GM19023 (cell line): ENCODE data around the gene ALK.

ENCODE experiments used
- ATAC-seq: cut with Tn5 transposase; IDR thresholded peaks from one replicate; pipeline ENCODE4 v1.9.1; 2021; ENCODE audit warnings: mild to moderate bottlenecking, moderate library complexity; ENCODE audit not compliant: unreplicated experiment

The ALK gene

DNA sequence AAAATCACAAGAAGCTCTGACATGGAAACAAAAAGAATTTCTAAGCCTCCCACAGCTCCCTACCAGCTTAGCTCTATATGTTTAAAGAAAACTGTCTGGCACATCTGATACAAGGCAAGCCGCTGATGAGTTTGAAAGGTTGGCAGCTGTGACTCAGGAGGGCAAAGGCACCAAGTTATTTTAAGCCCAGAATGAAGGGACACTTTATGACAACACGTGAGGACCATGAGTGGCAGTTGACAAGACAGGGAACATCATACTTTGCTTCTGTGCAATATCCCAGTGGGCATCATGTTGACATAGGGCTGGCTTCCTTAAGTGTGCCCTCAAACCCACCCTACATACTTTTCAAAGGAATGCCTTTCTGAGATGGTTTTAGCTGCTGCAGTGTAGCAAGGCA, 533.3 kb downstream of the ALK start:
- ATAC-seq: no peak

DNA sequence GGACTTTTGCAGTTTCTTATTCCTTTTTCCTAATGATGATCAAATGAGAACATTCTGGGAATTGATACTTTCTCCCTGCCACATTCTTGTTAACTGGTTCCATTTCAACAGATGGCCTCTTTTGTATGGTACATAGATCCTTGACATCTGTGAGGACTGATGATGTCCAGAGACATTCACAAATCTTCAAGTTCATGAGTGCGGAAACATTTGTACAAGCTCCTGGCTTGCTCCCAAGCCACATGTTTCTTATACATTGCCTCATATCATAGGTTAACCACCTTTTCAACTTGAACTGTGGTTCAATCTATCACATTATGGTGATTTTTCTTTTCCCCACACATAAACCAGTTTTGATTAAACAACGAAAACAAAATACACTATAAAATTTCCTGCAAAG, 538.9 kb downstream of the ALK start:
- ATAC-seq: no peak

DNA sequence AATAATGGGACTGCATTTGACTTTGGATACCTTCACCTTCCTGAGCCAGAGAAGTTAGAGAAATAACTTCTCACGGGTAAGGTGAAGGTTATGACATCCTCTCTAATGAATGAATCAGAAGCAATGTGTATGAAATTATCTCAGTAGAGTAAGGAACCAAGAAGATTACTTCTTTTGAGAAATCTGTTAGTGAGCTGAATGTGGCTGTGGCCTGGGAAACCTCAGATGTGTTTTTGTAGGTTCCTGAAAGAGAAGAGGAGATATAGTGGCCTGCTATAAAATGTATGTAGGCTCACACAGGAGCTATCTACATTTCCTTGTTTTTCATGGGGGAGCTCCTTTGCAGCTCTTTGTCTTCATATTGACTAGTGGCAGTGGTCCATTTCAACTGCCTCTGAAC, 543.6 kb downstream of the ALK start:
- ATAC-seq: no peak

DNA sequence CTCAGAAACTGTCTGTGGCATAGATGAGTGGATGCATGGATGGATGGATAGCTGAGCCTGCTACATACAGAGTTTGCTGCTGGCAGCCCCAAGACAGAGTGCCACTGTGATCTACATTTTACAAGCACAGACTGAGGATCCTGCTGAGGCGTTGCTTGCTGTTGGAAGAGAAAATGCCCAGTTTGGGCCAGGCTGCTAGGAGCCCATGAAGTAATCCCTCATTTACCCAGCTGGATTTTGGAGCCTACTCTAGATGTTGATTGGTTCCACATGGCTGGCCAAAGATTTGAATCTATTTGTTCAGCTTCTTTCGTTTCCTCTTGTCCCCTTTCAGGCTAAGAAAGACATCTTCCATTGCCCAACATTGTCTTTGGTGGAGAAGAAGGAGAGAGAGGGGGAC, 544.8 kb downstream of the ALK start:
- no peak for ATAC-seq

GRCh38 chr2:29375843-29376242, 545.5 kb downstream of the ALK start:
- ATAC-seq: no peak

DNA sequence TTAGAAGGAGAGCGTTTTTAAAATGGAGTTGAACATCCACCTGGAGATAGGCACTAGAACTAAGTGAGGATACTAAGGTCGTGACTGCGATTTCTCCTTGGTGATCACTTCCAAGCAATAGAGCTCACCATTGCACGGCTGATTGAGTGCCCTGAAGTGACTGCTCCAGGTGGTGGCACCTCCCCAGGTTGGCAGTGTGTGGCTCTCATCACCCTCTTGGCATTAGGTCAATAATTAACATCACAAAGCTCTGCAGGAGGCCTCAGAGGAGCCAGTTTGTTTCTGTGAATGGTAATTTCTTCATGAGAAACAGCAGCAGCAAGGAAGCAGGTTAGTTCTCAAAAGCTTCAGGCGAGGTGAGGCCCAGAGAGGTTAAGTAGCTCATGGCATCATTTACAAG, 546.6 kb downstream of the ALK start:
- no peak for ATAC-seq

- no peak for ATAC-seq
Measured at GRCh38 chr2:29373870-29374269, 547.5 kb downstream of the ALK start.

DNA sequence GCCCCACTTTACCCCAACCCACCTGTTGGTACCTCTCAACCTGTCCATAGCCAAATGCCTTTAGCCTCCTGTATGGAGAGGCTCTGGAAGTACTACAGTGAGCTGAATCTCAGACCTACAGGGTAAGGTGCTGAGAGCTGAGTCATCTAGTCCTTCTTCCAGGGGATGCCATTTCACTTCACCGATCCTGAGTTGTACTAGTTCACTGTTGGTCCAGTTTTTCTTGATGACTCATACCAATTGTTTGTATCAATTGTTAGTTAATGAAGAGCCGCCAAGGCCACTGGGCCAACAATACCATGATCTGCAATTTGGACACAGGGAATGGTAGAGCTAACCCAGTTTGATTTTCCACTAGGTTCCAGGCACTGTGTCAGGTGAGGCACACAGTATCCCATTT, 549.2 kb downstream of the ALK start:
- no peak for ATAC-seq

DNA sequence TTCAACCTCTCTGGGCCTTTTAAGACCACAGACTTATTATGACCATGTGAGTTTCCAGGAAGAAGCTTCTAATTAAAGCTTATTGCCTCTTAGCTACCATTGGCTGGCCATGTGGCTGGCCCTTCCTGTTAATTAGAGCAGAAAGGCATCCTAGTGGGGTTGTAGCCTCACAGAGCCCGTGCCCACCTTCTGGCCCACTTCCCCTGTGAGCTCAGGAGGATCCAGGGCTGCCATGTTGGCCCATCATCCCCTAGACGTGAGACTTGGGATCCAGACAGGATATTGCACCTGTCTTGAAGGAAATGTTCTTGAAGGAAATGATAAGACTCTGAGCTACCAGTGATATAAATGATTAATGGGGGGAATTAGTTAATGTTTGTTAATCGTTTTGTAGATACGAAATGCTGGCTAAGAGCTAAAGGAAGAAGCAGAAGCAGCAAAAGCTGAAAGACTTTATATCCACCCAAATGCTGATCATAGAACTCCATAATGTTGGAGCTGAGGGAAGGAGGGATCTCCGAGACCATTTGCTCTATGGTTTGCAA, 550.7 kb downstream of the ALK start:
- ATAC-seq: no peak

DNA sequence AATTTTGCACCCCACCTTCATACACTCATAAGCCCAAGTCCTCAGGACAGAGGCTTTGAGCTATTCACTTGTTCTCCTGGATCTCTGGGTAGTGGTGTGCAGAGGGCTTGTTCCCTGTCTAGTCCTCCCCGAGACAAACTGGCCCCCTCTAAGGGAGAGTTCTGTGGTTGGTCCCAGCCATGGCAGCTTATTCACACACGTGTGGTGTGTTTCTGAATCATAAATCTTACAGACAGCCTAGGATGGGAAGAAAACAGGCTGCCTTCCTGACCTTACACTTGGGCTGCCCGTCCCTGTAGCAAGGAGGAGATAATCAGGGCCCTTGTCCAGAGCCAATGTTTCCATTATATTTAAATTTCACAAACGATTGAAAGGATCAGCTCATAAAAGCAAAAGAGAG, 551.2 kb downstream of the ALK start:
- no peak for ATAC-seq

- ATAC-seq: no peak
Measured at GRCh38 chr2:29368659-29369040, 552.7 kb downstream of the ALK start.

DNA sequence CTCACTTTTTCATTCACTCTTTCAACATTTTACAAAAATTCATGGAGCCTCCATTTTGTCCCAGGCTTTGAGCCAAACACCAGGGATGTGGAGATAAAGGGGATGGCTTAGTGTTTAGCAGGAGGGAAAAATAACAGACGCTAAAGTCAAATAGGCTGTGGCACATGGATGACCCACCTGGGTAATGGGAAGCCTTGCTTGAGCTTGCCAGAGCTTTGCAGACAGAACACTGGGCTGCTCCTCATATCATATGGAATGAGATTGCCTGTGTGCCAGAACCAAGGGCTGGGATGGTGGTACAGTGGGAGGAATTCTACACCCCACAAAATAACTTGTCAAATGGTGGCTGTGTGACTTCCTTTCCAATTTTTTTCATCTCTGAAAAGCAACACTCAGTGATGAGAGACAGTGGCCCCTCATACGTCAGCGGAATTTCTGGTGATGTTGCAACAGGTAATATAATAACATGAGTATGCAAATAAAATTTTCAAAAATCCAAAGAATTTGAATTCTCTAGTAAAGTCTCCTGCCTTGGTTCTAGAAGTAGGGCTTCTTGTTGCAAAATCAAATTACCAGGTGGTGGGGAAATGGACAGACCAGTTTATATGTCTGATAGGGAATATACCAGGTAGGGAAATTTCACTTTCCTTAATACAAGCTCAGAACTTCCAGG, 553.3 kb downstream of the ALK start:
- no peak for ATAC-seq

GRCh38 chr2:29363111-29363510, 558.3 kb downstream of the ALK start:
- no peak for ATAC-seq

DNA sequence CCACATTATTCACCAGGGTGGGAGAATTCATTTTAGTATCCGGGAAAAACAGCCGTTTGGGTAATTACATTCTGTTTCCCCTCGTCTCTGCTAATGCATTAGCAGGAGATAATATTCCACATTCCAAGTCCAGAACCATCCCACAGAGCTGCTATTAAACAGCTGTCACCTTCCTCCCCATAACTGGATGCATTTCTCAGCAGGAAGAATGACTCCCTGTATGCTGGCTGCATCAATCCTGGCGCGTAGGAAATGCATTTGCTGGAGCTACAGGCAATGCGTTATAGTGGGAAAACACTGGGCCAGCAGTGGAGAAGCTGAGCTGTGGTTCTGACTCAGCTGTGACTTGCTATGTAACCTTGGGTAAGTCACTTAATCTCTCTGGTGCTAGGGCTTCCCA, 560.2 kb downstream of the ALK start:
- no peak for ATAC-seq

- ATAC-seq: no peak
Measured at GRCh38 chr2:29360016-29360784, 561.2 kb downstream of the ALK start.

DNA sequence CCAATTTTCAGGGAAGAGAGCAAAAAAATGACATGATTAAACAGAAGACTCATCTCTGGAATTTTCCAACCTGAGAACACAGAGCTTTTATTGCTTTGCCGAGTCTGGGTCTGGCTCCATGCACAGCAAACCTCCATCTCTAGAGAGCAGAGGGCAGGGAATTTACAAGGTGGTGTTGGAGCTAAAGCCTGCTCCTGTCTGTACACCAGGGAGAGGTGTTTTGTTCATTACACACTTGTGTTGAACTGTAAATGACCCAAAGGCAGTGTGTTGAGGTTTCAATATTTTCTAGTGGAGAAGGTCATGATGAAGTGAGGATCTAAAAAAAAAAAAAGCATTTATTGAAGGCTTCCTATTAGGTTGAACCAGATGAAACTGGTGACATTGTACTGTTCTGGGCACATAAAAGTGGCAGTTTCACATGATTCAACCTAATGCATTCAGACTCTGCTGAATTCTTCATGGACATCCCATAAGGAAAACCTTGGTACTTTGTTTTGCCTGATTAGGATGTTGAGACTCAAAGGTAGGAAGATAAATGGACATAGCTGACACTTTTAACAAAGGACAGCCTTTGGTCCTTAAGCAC, 567.9 kb downstream of the ALK start:
- no peak for ATAC-seq

GRCh38 chr2:29351916-29352591, 569.3 kb downstream of the ALK start:
- ATAC-seq: no peak

GRCh38 chr2:29351248-29351647, 570.1 kb downstream of the ALK start:
- no peak for ATAC-seq

- no peak for ATAC-seq
Measured at GRCh38 chr2:29349316-29350030, 571.9 kb downstream of the ALK start.

DNA sequence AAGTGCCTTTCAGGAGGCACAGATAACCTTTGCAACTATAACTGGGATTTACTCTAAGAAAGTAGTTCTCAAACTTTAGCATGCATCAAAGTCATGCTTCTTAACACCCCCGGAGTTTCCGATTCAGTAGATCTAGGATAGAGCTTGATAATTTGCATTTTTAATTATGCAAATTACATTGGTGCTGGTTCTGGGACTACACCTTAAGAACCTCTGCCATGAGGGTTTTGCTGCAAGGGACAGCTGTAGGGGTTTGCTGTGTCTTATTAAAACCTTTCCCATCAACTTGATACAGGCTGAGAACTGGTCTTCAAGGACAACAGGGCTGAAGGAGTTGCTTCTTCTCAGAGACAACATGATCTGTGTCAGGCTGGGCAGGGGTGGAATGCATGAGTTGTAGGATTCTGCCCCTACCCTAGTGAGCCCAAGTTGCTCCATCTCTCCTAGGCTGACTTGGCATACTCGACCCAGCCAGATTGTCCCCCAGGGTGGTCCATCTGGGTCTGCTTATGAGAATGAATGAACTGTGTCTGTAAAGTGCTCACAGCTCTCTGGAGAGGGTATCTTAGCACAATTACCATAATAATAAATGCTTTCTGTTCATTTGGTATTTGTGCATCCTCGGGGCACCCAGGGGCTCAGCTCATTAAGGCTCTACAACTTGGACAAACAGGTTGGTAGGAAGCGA, 573.5 kb downstream of the ALK start:
- no peak for ATAC-seq
